HEK293 (cell line): ENCODE results near the gene LHX5.

Source experiments
- CTCF ChIA-PET: fragments of 350-600 bp; formaldehyde crosslinking; extraction: SDS; loops from one replicate; lab custom pipeline; 2021; ENCODE audit warnings: antibody characterized with exemption; lab: Yijun Ruan, JAX
- POLR2A ChIA-PET: fragments of 300-600 bp; formaldehyde crosslinking; extraction: SDS; loops from one replicate; lab custom pipeline; 2020; ENCODE audit warnings: antibody characterized with exemption, inconsistent platforms; lab: Yijun Ruan, JAX
- H3K27ac ChIP-seq: fragments of 200-500 bp; sonication (Bioruptor generic); 2 replicates; pipeline ENCODE4 v1.5.1; 2014; ENCODE audit warnings: low read depth, low read length, control low read depth, inconsistent platforms; ENCODE audit errors: extremely low read depth
- H3K36me3 ChIP-seq, 2 experiments: fragments of 200-500 bp in 1 of 2; sonication (Bioruptor generic) in 1 of 2; 1 replicate in 1 of 2; 2 replicates in 1 of 2; pipeline ENCODE4 v1.5.1; 2014 to 2017; ENCODE audit warnings: inconsistent platforms in 2 of 2, low read length in 2 of 2; ENCODE audit not compliant: control insufficient read depth in 2 of 2, insufficient read depth in 1 of 2
- H3K4me1 ChIP-seq: fragments of 200-500 bp; sonication (Bioruptor generic); 2 replicates; pipeline ENCODE4 v1.5.1; 2014; ENCODE audit warnings: mild to moderate bottlenecking, low read length, inconsistent platforms; ENCODE audit not compliant: control insufficient read depth, insufficient read depth
- H3K4me3 ChIP-seq: 2 replicates; pipeline ENCODE4 v1.5.1; 2011; ENCODE audit warnings: low read depth, mild to moderate bottlenecking, control low read depth, low read length, moderate library complexity
- H3K9me3 ChIP-seq: fragments of 200-500 bp; sonication (Bioruptor generic); 2 replicates; pipeline ENCODE4 v1.5.1; 2014; ENCODE audit warnings: low read depth, low read length, inconsistent platforms; ENCODE audit not compliant: control insufficient read depth, insufficient read depth
- GLI2 ChIP-seq: fragments of 450-650 bp; formaldehyde crosslinking; IDR thresholded peaks from 2 replicates; pipeline ENCODE4; 2017; ENCODE audit warnings: missing biosample characterization, missing genetic modification characterization, low read depth, borderline replicate concordance
- GLIS2 ChIP-seq: fragments of 450-650 bp; formaldehyde crosslinking; IDR thresholded peaks from 2 replicates; pipeline ENCODE4 v1.5.1; 2016; ENCODE audit warnings: missing biosample characterization, missing genetic modification characterization
- IKZF3 ChIP-seq: fragments of 450-650 bp; IDR thresholded peaks from 2 replicates; pipeline ENCODE4 v1.5.0; 2018; ENCODE audit warnings: missing biosample characterization, mild to moderate bottlenecking, missing genetic modification characterization, moderate library complexity
- KLF10 ChIP-seq: fragments of 450-650 bp; IDR thresholded peaks from 2 replicates; pipeline ENCODE4 v1.5.1; 2018; ENCODE audit warnings: missing biosample characterization, mild to moderate bottlenecking, missing genetic modification characterization
- PRDM1 ChIP-seq: fragments of 450-650 bp; formaldehyde crosslinking; IDR thresholded peaks from 2 replicates; pipeline ENCODE4; 2016; ENCODE audit warnings: missing biosample characterization, missing genetic modification characterization
- PRDM10 ChIP-seq: fragments of 450-650 bp; formaldehyde crosslinking; IDR thresholded peaks from 2 replicates; pipeline ENCODE4 v1.5.1; 2016; ENCODE audit warnings: missing biosample characterization, missing genetic modification characterization
- REPIN1 ChIP-seq: fragments of 450-650 bp; formaldehyde crosslinking; IDR thresholded peaks from 2 replicates; pipeline ENCODE4 v1.5.1; 2017; ENCODE audit warnings: missing biosample characterization, missing genetic modification characterization, low read depth
- ZBTB20 ChIP-seq: fragments of 450-650 bp; formaldehyde crosslinking; IDR thresholded peaks from 2 replicates; pipeline ENCODE4 v1.5.1; 2016; ENCODE audit warnings: missing biosample characterization, missing genetic modification characterization
- ZBTB48 ChIP-seq: fragments of 450-650 bp; formaldehyde crosslinking; IDR thresholded peaks from 2 replicates; pipeline ENCODE4 v1.5.1; 2016; ENCODE audit warnings: missing biosample characterization, missing genetic modification characterization
- ZNF311 ChIP-seq: fragments of 450-650 bp; formaldehyde crosslinking; IDR thresholded peaks from 2 replicates; pipeline ENCODE4 v1.5.1; 2017; ENCODE audit warnings: missing biosample characterization, missing genetic modification characterization, borderline replicate concordance
- ZNF394 ChIP-seq: fragments of 450-650 bp; formaldehyde crosslinking; IDR thresholded peaks from 2 replicates; pipeline ENCODE4 v1.5.1; 2016; ENCODE audit warnings: missing biosample characterization, missing genetic modification characterization, mild to moderate bottlenecking, moderate library complexity, borderline replicate concordance
- ZNF398 ChIP-seq: fragments of 450-650 bp; formaldehyde crosslinking; IDR thresholded peaks from 2 replicates; pipeline ENCODE4 v1.5.1; 2017; ENCODE audit warnings: missing biosample characterization, missing genetic modification characterization
- ZNF423 ChIP-seq: fragments of 450-650 bp; formaldehyde crosslinking; IDR thresholded peaks from 2 replicates; pipeline ENCODE4 v1.5.1; 2016; ENCODE audit warnings: missing biosample characterization, missing genetic modification characterization
- ZNF518A ChIP-seq: fragments of 450-650 bp; formaldehyde crosslinking; conservative IDR thresholded peaks from 2 replicates; pipeline ENCODE4 v1.5.1; 2016; ENCODE audit warnings: low read depth, missing biosample characterization, missing genetic modification characterization
- ZNF561 ChIP-seq: fragments of 450-650 bp; IDR thresholded peaks from 2 replicates; pipeline ENCODE4 v1.5.1; 2018; ENCODE audit warnings: missing biosample characterization, missing genetic modification characterization, borderline replicate concordance
- ZNF600 ChIP-seq: fragments of 450-650 bp; formaldehyde crosslinking; IDR thresholded peaks from 2 replicates; pipeline ENCODE4 v1.5.1; 2016; ENCODE audit warnings: missing biosample characterization, missing genetic modification characterization
- ZNF692 ChIP-seq: fragments of 450-650 bp; formaldehyde crosslinking; IDR thresholded peaks from 2 replicates; pipeline ENCODE4 v1.5.1; 2016; ENCODE audit warnings: missing biosample characterization, missing genetic modification characterization
- ZNF704 ChIP-seq: fragments of 450-650 bp; formaldehyde crosslinking; IDR thresholded peaks from 2 replicates; pipeline ENCODE4 v1.5.1; 2016; ENCODE audit warnings: missing biosample characterization, missing genetic modification characterization
- ZNF830 ChIP-seq: fragments of 450-650 bp; IDR thresholded peaks from 2 replicates; pipeline ENCODE4 v1.5.0; 2018; ENCODE audit warnings: missing biosample characterization, missing genetic modification characterization, low read depth, mild to moderate bottlenecking, moderate library complexity
- ZNF843 ChIP-seq: fragments of 450-650 bp; formaldehyde crosslinking; IDR thresholded peaks from 2 replicates; pipeline ENCODE4 v1.5.1; 2016; ENCODE audit warnings: missing biosample characterization, missing genetic modification characterization

Gene LHX5

GRCh38 chr12:113422030-113422885 is 49.4 kb downstream of the LHX5 start, which contains the start of gene SDSL:
SDSL (plus strand) TSS chr12:113422380; CDS start chr12:113427983, 5,603 bp downstream.
- peak within 1 kb of the TSS; percentile 51 for H3K4me3 ChIP-seq
- H3K9me3 ChIP-seq = no peaks in the 10 kb centered on the region
- ChIA-PET CTCF (interaction anchor here (0.5 to 1.3 kb wide), 5 partner anchors 18 to 1203 kb away, joined by 3 to 8 read pairs (median 3); no protein-coding TSS in a partner anchor), POLR2A (interaction anchor here (0.6 to 1.2 kb wide), 4 partner anchors 18 to 425 kb away, joined by 3 to 9 read pairs (median 3); partner anchors contain the start of genes DDX54, RITA1, SDS and SLC8B1)
- H3K4me1 ChIP-seq = no peaks in the 10 kb centered on the region
- peaks cover 0 to 4% of the 10 kb centered on the region in 2 experiments; a peak in 1 of 3 replicates for H3K36me3 ChIP-seq
- peak within 1 kb of the TSS; percentile 59; the same call in 1 of the 2 replicates for H3K27ac ChIP-seq
- no peak for TF ChIP-seq KLF10 (tag by site-specific recombination)
- 0 out of 2 replicates have a peak, but pooled peaks have one; percentile 18 for TF ChIP-seq ZNF518A (tag by site-specific recombination)
- TF ChIP-seq PRDM1 (tag by site-specific recombination) = peak; percentile 91
- peak; percentile 32; the same call in 1 of the 2 replicates for TF ChIP-seq IKZF3
- peak; percentile 97 for TF ChIP-seq ZBTB20
- 0 out of 2 replicates have a peak, but pooled peaks have one; percentile 21 for TF ChIP-seq ZNF394 (tag by site-specific recombination)
- no peak for TF ChIP-seq ZNF830 (tag by site-specific recombination)
- TF ChIP-seq ZNF843 = no peak
- TF ChIP-seq ZNF704 (tag by site-specific recombination) = no peak
- TF ChIP-seq GLI2 (tag by site-specific recombination) = no peak
- TF ChIP-seq GLIS2 (tag by site-specific recombination) = 0 out of 2 replicates have a peak, but pooled peaks have one; percentile 5
- no peak; the same call in 1 of the 2 replicates for TF ChIP-seq ZNF561 (tag by site-specific recombination)
- TF ChIP-seq ZNF311 = no peak
- TF ChIP-seq ZNF600 (tag by site-specific recombination) = peak; percentile 80
- peak; percentile 96 for TF ChIP-seq ZBTB48 (tag by site-specific recombination)
- TF ChIP-seq REPIN1 (tag by site-specific recombination) = no peak
- TF ChIP-seq ZNF423 (tag by site-specific recombination) = no peak
- 0 out of 2 replicates have a peak, but pooled peaks have one; percentile 43 for TF ChIP-seq ZNF398
- TF ChIP-seq ZNF692 (tag by site-specific recombination) = 0 out of 2 replicates have a peak, but pooled peaks have one; percentile 15
- TF ChIP-seq PRDM10 (tag by site-specific recombination) = peak; percentile 94
